A673 (cell line): ENCODE data around the gene SLC5A2. TPM values are rescaled to one million over a fixed set of nuclear protein-coding genes. Genes with fewer than 3 reads are reported as not detected.
"Not testable (repeated sequence)": the region's sequence is repeated elsewhere in the genome, so short reads cannot be mapped to it uniquely, and the experiment has no call there.

Source experiments
- BruUV-seq: library from RNA; stranded (reverse); fragments of 400-500 nt; replicated peaks from 2 replicates; lab custom pipeline; 2021; lab: Mats Ljungman, UMichigan
- CTCF ChIA-PET: fragments of 300-600 bp; sonication (Branson Sonifier 250); formaldehyde crosslinking; loops from one replicate; lab custom pipeline; 2022; ENCODE audit warnings: antibody characterized with exemption; lab: Charles Lee
- POLR2A ChIA-PET: fragments of 300-600 bp; sonication (Branson Sonifier 250); formaldehyde crosslinking; loops from one replicate; lab custom pipeline; 2022; ENCODE audit warnings: antibody characterized with exemption; ENCODE audit not compliant: low non-redundant PET; lab: Charles Lee
- DNase-seq: peaks from one replicate; pipeline ENCODE4 v3.0.0-alpha.2; 2015; ENCODE audit warnings: low spot score
- H3K27ac ChIP-seq: fragments of 200-600 bp; sonication (generic); 2 replicates; pipeline ENCODE4 v1.5.1; 2016; ENCODE audit warnings: mixed run types, low read depth, mild to moderate bottlenecking, mixed read lengths, antibody characterized with exemption, low read length; ENCODE audit not compliant: poor library complexity, severe bottlenecking
- H3K27me3 ChIP-seq: fragments of 200-600 bp; sonication (generic); replicated peaks from 2 replicates; pipeline ENCODE4 v1.6.1; 2017; ENCODE audit warnings: mixed run types, low read depth, mild to moderate bottlenecking, mixed read lengths, antibody characterized with exemption, low read length; ENCODE audit not compliant: insufficient read depth, poor library complexity
- H3K36me3 ChIP-seq: fragments of 200-600 bp; sonication (generic); 2 replicates; pipeline ENCODE4 v1.6.1; 2016; ENCODE audit warnings: mixed run types, mild to moderate bottlenecking, mixed read lengths, antibody characterized with exemption, low read length; ENCODE audit not compliant: insufficient read depth, poor library complexity, severe bottlenecking
- H3K4me1 ChIP-seq: fragments of 200-600 bp; sonication (generic); 2 replicates; pipeline ENCODE4 v1.6.1; 2017; ENCODE audit warnings: mixed run types, mild to moderate bottlenecking, mixed read lengths, antibody characterized with exemption, low read length; ENCODE audit not compliant: insufficient read depth, poor library complexity, severe bottlenecking
- H3K4me3 ChIP-seq: fragments of 200-600 bp; sonication (generic); 2 replicates; pipeline ENCODE4 v1.5.1; 2016; ENCODE audit warnings: low read depth, mixed run types, mild to moderate bottlenecking, mixed read lengths, low read length; ENCODE audit not compliant: poor library complexity, severe bottlenecking
- H3K9me3 ChIP-seq: fragments of 200-600 bp; sonication (generic); 2 replicates; pipeline ENCODE4 v1.6.1; 2016; ENCODE audit warnings: mixed run types, low read depth, mild to moderate bottlenecking, mixed read lengths, antibody characterized with exemption, low read length; ENCODE audit not compliant: poor library complexity, severe bottlenecking
- EZH2 ChIP-seq: fragments of 200-600 bp; sonication (generic); IDR thresholded peaks from 2 replicates; pipeline ENCODE4 v1.6.1; 2017; ENCODE audit warnings: borderline replicate concordance, low read depth, mild to moderate bottlenecking, mixed read lengths, antibody characterized with exemption, low read length; ENCODE audit not compliant: poor library complexity, severe bottlenecking
- intact Hi-C: fragments of 100-400 bp; cut with micrococcal nuclease; formaldehyde crosslinking; loops from one replicate; pipeline ENCODE4 v1.10.0; 2022; ENCODE audit not compliant: unreplicated experiment
- total RNA-seq: library from RNA; stranded (reverse); gene quantifications from 2 replicates; pipeline ENCODE4 v1.2.3, GENCODE V29; 2021
- TF ChIP-seq, protein P1 (sequence below): fragments of 300-800, 200-600 bp; sonication (generic); conservative IDR thresholded peaks from 2 replicates; pipeline ENCODE4 v1.5.1; 2017; ENCODE audit warnings: low read depth, mild to moderate bottlenecking, antibody characterized with exemption, low read length, moderate library complexity, mixed read lengths

Gene SLC5A2
- total RNA-seq, 1 experiment from 2014 or later = not detected

DNA sequence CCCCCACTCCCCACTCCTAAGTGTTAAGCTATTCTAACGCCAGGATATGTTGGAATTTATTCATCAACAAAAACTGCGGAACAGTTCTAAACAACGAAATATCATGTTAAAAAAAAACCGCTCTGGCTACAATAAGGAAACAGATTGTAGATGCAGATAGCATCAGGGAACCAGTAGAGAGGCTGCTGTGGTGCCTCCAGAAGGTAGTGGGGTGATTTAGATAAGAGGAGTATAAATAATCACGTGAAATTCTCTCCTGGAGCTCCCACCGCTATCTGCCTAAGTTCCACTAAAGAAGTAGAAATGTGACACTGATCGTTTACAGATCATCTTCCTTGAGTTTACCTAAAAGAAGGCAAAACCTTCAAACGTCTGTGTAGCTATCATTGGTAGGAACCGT, 52.8 kb downstream of the SLC5A2 start:
- ChIA-PET CTCF (interaction anchor here (0.7 kb wide), 1 partner anchor 77 kb away, joined by 3 read pairs; no protein-coding TSS in a partner anchor), POLR2A (no interaction called here)
- H3K4me3 ChIP-seq = no peak overlapping the region
- no peak for DNase-seq
- peaks cover 69% of the 10 kb centered on the region for H3K27me3 ChIP-seq
- no peaks in the 10 kb centered on the region for H3K4me1 ChIP-seq
- BruUV-seq = no TSS peak
- H3K27ac ChIP-seq = no peak overlapping the region
- H3K36me3 ChIP-seq = no peaks in the 10 kb centered on the region
- no peaks in the 10 kb centered on the region for H3K9me3 ChIP-seq
- intact Hi-C loops = no loop called here
- TF ChIP-seq, protein P1, sequence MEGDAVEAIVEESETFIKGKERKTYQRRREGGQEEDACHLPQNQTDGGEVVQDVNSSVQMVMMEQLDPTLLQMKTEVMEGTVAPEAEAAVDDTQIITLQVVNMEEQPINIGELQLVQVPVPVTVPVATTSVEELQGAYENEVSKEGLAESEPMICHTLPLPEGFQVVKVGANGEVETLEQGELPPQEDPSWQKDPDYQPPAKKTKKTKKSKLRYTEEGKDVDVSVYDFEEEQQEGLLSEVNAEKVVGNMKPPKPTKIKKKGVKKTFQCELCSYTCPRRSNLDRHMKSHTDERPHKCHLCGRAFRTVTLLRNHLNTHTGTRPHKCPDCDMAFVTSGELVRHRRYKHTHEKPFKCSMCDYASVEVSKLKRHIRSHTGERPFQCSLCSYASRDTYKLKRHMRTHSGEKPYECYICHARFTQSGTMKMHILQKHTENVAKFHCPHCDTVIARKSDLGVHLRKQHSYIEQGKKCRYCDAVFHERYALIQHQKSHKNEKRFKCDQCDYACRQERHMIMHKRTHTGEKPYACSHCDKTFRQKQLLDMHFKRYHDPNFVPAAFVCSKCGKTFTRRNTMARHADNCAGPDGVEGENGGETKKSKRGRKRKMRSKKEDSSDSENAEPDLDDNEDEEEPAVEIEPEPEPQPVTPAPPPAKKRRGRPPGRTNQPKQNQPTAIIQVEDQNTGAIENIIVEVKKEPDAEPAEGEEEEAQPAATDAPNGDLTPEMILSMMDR = no peak
- TF ChIP-seq EZH2 = no peak

DNA sequence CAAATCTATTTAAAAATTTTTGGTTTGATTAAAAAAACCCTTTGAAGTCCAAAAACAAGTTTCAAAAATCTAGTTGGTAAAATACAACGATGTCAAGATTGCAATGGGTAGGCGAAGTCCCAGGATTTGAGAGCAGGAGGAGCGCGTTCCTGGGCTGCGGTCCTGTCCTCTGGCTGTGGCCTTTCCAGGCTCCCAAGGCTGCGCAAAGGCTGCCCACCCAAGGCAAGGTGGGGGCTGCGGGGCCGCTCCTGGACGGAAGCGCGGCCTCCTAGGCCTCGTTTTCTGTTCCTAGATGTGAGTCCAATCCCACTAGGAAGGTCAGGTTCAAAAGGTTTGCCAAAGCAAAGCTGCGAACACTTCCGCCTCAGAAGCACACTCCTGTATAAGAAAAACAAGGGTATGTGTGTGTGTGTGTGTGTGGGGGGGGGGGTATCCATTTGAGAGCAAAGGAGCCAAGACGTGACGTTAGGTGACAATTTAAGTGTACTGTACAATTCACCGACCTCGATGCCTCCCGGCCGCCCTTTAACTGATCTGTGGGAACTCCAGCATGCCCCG, 54.0 kb downstream of the SLC5A2 start:
- H3K9me3 ChIP-seq = no peaks in the 10 kb centered on the region
- no peaks in the 10 kb centered on the region for H3K4me1 ChIP-seq
- no peaks in the 10 kb centered on the region for H3K36me3 ChIP-seq
- intact Hi-C loops = no loop called here
- POLR2A ChIA-PET = no interaction called here
- BruUV-seq = no TSS peak
- no peak for TF ChIP-seq EZH2
- TF ChIP-seq, protein P1 = no peak
- no peak overlapping the region for H3K4me3 ChIP-seq
- CTCF ChIA-PET = no interaction called here
- DNase-seq = no peak
- H3K27ac ChIP-seq = no peak overlapping the region
- H3K27me3 ChIP-seq = peaks cover 66% of the 10 kb centered on the region

DNA sequence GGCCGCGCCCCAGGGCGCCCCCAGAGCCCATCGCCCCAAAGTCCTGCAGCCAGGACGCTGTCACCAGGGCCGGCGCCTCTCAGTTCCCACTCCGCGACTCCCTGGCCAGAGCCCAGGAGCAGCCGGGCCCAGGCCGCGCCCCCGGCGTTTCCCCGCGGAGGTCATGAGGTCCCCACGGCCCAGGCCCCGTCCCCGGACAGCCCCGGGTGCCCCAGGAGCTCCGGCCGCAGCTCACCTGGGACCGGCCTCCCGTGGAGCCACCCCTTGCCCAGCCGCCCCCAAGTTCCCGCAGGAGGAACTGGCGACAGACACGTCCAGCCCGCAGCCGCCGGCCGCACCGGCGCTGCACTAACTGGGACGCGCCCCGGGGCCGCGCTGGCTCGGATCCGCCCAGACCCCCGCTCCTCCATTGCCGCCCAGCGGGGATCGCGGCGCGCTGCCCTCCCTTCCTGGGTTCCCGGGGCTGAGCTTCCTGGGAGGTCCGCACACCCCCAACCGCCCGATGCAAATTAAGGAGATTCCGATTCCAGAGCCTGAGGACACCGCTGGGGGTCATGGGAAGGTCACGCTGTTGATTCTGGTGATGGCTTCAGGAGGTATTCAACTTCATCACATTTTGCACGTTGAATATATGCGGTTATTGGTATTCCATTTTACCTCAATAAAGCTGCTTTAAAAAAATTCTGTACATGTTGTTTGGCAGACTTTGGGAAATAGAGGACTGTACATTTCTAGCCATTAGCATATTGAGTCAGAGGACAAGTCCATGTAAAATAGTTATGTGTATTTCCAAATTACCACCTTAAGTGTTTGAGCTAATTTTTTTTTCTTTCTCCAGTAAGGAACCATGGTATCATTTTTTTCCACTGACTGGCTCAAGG, 54.7 kb downstream of the SLC5A2 start:
- TF ChIP-seq EZH2 = peak; percentile 51
- TF ChIP-seq, protein P1 = no peak
- H3K4me3 ChIP-seq = no peak overlapping the region
- CTCF ChIA-PET = no interaction called here
- no peaks in the 10 kb centered on the region for H3K9me3 ChIP-seq
- H3K36me3 ChIP-seq = no peaks in the 10 kb centered on the region
- BruUV-seq = no TSS peak
- DNase-seq = peak; percentile 7
- H3K27me3 ChIP-seq = peaks cover 66% of the 10 kb centered on the region
- H3K4me1 ChIP-seq = no peaks in the 10 kb centered on the region
- intact Hi-C loops = no loop called here
- POLR2A ChIA-PET = no interaction called here
- H3K27ac ChIP-seq = no peak overlapping the region

DNA sequence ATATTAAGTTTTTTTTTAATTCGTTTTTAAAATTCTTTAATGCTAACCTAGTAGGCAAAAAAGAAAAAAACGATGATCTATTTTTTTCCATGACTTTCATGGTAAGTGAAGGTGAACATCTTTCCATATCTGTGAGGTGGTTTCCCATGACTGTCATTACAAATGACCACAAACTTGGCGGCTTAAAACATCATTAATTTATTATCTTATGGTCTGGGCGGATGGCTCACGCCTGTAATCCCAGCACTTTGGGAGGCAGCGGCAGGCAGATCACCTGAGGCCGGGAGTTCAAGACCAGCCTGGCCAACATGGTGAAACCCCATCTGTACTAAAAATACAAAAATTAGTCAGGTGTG, 55.3 kb downstream of the SLC5A2 start:
- intact Hi-C loops, H3K27ac ChIP-seq, BruUV-seq, CTCF ChIA-PET, H3K4me1 ChIP-seq, POLR2A ChIA-PET, H3K9me3 ChIP-seq, DNase-seq, H3K36me3 ChIP-seq, H3K4me3 ChIP-seq: not testable (repeated sequence)
- peaks cover 66% of the 10 kb centered on the region for H3K27me3 ChIP-seq

DNA sequence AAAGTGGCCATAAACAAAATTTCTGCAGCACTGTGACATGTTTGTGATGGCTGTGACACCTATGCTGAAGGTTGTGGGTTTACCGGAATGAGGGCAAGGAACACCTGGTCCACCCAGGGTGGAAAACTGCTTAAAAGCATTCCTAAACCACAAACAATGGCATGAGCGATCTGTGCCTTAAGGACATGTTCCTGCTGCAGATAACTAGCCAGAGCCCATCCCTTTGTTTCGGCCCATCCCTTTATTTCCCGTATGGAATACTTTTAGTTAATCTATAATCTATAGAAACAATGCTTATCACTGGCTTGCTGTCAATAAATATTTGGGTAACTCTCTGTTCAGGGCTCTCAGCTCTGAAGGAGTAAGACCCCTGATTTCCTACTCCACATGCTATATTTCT, 56.8 kb downstream of the SLC5A2 start:
- BruUV-seq, CTCF ChIA-PET, H3K4me1 ChIP-seq, H3K27ac ChIP-seq, intact Hi-C loops, H3K9me3 ChIP-seq, H3K36me3 ChIP-seq, DNase-seq, POLR2A ChIA-PET, H3K4me3 ChIP-seq: not testable (repeated sequence)
- H3K27me3 ChIP-seq = peaks cover 60% of the 10 kb centered on the region
